Prostate gland (tissue), 2 donors: ENCODE data around the gene LPIN3.

Source experiments
- POLR2A ChIP-seq: fragments of 450-650 bp; IDR thresholded peaks from one replicate; pipeline ENCODE4 v1.6.1; 2016; ENCODE audit warnings: antibody characterized with exemption, mild to moderate bottlenecking
- TF ChIP-seq, protein P1 (sequence below), 4 experiments: fragments of 200-600 bp in 2 of 4; fragments of 450-650 bp in 2 of 4; sonication (generic) in 2 of 4; IDR thresholded peaks; 1 replicate in 3 of 4; 2 replicates in 1 of 4; pipeline ENCODE4 v1.5.1; 2016 to 2019; ENCODE audit warnings: antibody characterized with exemption in 4 of 4, mild to moderate bottlenecking in 2 of 4, moderate library complexity in 2 of 4

DNA sequence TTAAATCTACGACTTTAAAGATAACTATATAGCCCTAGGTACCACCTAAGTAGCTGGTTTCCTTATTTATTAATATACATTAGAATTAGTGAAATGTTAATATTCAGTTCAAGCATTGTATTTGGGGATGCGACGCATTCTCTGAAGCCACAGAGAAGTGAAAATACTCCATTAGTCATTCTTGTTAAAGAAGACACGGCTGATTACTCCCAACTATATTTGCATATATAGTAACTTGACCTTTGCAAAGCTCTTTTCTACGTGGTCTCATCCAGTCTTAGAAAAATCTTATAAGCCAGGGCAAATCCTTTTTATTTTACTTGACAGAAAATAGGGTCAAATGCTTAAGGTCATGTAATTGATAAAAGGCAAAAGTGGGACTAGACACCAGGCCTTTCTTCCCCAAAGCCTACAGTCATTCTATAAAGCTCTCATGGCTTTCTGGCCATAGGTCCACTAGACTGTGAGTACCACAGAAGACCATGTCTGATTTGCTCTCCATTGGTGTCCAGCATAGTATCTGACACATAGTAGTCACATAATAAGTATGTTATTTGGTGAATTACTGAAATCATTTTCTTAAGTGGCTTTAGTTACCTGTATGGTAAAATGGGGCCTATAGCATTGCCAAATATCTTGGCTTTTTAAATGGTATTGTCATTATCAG is 34.4 kb upstream of the LPIN3 start:
- TF ChIP-seq POLR2A: no peak
- TF ChIP-seq, protein P1, sequence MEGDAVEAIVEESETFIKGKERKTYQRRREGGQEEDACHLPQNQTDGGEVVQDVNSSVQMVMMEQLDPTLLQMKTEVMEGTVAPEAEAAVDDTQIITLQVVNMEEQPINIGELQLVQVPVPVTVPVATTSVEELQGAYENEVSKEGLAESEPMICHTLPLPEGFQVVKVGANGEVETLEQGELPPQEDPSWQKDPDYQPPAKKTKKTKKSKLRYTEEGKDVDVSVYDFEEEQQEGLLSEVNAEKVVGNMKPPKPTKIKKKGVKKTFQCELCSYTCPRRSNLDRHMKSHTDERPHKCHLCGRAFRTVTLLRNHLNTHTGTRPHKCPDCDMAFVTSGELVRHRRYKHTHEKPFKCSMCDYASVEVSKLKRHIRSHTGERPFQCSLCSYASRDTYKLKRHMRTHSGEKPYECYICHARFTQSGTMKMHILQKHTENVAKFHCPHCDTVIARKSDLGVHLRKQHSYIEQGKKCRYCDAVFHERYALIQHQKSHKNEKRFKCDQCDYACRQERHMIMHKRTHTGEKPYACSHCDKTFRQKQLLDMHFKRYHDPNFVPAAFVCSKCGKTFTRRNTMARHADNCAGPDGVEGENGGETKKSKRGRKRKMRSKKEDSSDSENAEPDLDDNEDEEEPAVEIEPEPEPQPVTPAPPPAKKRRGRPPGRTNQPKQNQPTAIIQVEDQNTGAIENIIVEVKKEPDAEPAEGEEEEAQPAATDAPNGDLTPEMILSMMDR (IDR thresholded peaks at IDR 0.05): no peak
